K562 (cell line): Measurements from ENCODE around the gene ORC1. TPM values are rescaled to one million over a fixed set of nuclear protein-coding genes. Genes with fewer than 3 reads are reported as not detected.
A peak's percentile ranks its signal among the peaks of the same experiment; 100 is the strongest.

Source experiments
- BDP1 ChIP-seq: IDR thresholded peaks from 3 replicates; pipeline ENCODE4 v1.6.1; 2011; ENCODE audit not compliant: insufficient read length, insufficient read depth
- E2F4 ChIP-seq: sonication (generic); formaldehyde crosslinking; IDR thresholded peaks from 2 replicates; pipeline ENCODE4 v1.8.0; 2022; ENCODE audit warnings: mild to moderate bottlenecking, low read depth, missing genetic modification reagents
- HLTF ChIP-seq: fragments of 450-650 bp; IDR thresholded peaks from 2 replicates; pipeline ENCODE4 v1.6.1; 2016
- ILF3 ChIP-seq: fragments of 450-650 bp; IDR thresholded peaks from 2 replicates; pipeline ENCODE4 v1.6.1; 2018; ENCODE audit warnings: antibody characterized with exemption, mild to moderate bottlenecking, moderate library complexity, borderline replicate concordance
- KDM4B ChIP-seq, 2 experiments: fragments of 450-650 bp in 1 of 2; sonication (generic) in 1 of 2; IDR thresholded peaks; 2 replicates each; pipeline ENCODE4 v1.6.1; 2016 to 2017; ENCODE audit warnings: borderline replicate concordance in 2 of 2, antibody characterized with exemption in 1 of 2, low read depth in 1 of 2, mild to moderate bottlenecking in 1 of 2
- MBD1 ChIP-seq: fragments of 250-450 bp; sonication (Bioruptor Pico); IDR thresholded peaks from 2 replicates; pipeline ENCODE4 v1.8.0; 2022; ENCODE audit warnings: inconsistent platforms
- MEF2D ChIP-seq: conservative IDR thresholded peaks from 2 replicates; pipeline ENCODE4 v1.6.1; 2016; ENCODE audit warnings: low read depth, missing genetic modification characterization, missing compliant biosample characterization
- MIER1 ChIP-seq: fragments of 450-650 bp; IDR thresholded peaks from 2 replicates; pipeline ENCODE4 v1.6.1; 2016; ENCODE audit warnings: antibody characterized with exemption, mild to moderate bottlenecking, low read depth
- NFE2 ChIP-seq: IDR thresholded peaks from 2 replicates; pipeline ENCODE4 v1.6.1; 2014; ENCODE audit warnings: antibody characterized with exemption, low read depth
- NR0B1 ChIP-seq: fragments of 450-650 bp; IDR thresholded peaks from one replicate; pipeline ENCODE4 v1.6.1; 2018; ENCODE audit warnings: mild to moderate bottlenecking, moderate library complexity; ENCODE audit not compliant: partially characterized antibody
- NR2C1 ChIP-seq, 2 experiments: fragments of 450-650 bp; IDR thresholded peaks; 2 replicates each; pipeline ENCODE4 v1.6.1; 2017; ENCODE audit warnings: mild to moderate bottlenecking in 2 of 2, antibody characterized with exemption in 1 of 2, inconsistent platforms in 1 of 2, missing compliant biosample characterization in 1 of 2, missing genetic modification characterization in 1 of 2
- POLR2AphosphoS5 ChIP-seq: IDR thresholded peaks from 2 replicates; pipeline ENCODE4 v1.6.1; 2011; ENCODE audit warnings: mild to moderate bottlenecking, low read depth, low read length, moderate library complexity; ENCODE audit not compliant: control insufficient read depth, insufficient read depth
- PREB ChIP-seq: sonication (generic); formaldehyde crosslinking; IDR thresholded peaks from 2 replicates; pipeline ENCODE4 v1.8.1; 2023; ENCODE audit warnings: mild to moderate bottlenecking, missing genetic modification reagents
- TAF15 ChIP-seq: fragments of 200-400 bp; formaldehyde crosslinking; IDR thresholded peaks from 2 replicates; pipeline ENCODE4 v1.6.1; 2017; ENCODE audit warnings: mild to moderate bottlenecking, low read depth, low read length, moderate library complexity
- TCFL5 ChIP-seq: fragments of 250-450 bp; sonication (Bioruptor Pico); conservative IDR thresholded peaks from 2 replicates; pipeline ENCODE4 v1.6.1; 2021; ENCODE audit warnings: mild to moderate bottlenecking, moderate library complexity, matching md5 sums
- TRIM28 ChIP-seq: fragments of 450-650 bp; IDR thresholded peaks from 2 replicates; pipeline ENCODE4 v1.6.1; 2017
- ZC3H4 ChIP-seq: sonication (generic); formaldehyde crosslinking; IDR thresholded peaks from 2 replicates; pipeline ENCODE4 v1.9.0; 2021; ENCODE audit warnings: missing genetic modification reagents, borderline replicate concordance
- ZNF143 ChIP-seq: sonication (generic); formaldehyde crosslinking; IDR thresholded peaks from 2 replicates; pipeline ENCODE4 v1.9.0; 2022; ENCODE audit warnings: mild to moderate bottlenecking, missing genetic modification reagents
- polyA plus RNA-seq, 8 experiments: library from polyadenylated mRNA; depleted of rRNA in 4 of 8; stranded (reverse) in 5 of 8; unstranded in 3 of 8; fragments of >200 nt; fragmentation: Nextera tagmentation in 2 of 8; fragmentation: Illumina TruSeq in 1 of 8; extraction: Ambion mirVana in 2 of 8; extraction: Trizol in 1 of 8; gene quantifications; 2 replicates each; pipeline versions ENCODE4 v1.2.1 to v1.2.3, GENCODE V29; 2011 to 2014; ENCODE audit warnings: inconsistent platforms in 1 of 8, missing spikeins in 1 of 8
- total RNA-seq, 7 experiments: library from RNA; depleted of rRNA in 6 of 7; stranded (reverse); fragments of >200 nt in 6 of 7; fragmentation: Illumina TruSeq in 2 of 7; extraction: Trizol in 2 of 7; gene quantifications; 2 replicates each; pipeline versions ENCODE4 v1.2.1 to v1.2.3, GENCODE V29; 2011 to 2021; ENCODE audit warnings: low replicate concordance in 1 of 7
- TF ChIP-seq, protein P1 (sequence below): sonication (generic); formaldehyde crosslinking; IDR thresholded peaks from 2 replicates; pipeline ENCODE4 v1.8.0; 2022; ENCODE audit warnings: missing genetic modification reagents, mild to moderate bottlenecking, borderline replicate concordance
- TF ChIP-seq, protein P2 (sequence below): fragments of 450-650 bp; formaldehyde crosslinking; conservative IDR thresholded peaks from 2 replicates; pipeline ENCODE4 v1.4.0; 2022; ENCODE audit warnings: mild to moderate bottlenecking, missing genetic modification characterization

Gene ORC1
- total and polyA plus RNA-seq, 9 of the 15 experiments (the other 6 are each of a cell fraction or from before 2014, with no cell fraction given), result 26.4 to 91.6 (median 69.7) TPM

- TF ChIP-seq, protein P1, sequence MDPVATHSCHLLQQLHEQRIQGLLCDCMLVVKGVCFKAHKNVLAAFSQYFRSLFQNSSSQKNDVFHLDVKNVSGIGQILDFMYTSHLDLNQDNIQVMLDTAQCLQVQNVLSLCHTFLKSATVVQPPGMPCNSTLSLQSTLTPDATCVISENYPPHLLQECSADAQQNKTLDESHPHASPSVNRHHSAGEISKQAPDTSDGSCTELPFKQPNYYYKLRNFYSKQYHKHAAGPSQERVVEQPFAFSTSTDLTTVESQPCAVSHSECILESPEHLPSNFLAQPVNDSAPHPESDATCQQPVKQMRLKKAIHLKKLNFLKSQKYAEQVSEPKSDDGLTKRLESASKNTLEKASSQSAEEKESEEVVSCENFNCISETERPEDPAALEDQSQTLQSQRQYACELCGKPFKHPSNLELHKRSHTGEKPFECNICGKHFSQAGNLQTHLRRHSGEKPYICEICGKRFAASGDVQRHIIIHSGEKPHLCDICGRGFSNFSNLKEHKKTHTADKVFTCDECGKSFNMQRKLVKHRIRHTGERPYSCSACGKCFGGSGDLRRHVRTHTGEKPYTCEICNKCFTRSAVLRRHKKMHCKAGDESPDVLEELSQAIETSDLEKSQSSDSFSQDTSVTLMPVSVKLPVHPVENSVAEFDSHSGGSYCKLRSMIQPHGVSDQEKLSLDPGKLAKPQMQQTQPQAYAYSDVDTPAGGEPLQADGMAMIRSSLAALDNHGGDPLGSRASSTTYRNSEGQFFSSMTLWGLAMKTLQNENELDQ, result no peak
- no peak for TF ChIP-seq TAF15
- peak; percentile 33; the same call in 1 of the 2 replicates for TF ChIP-seq POLR2AphosphoS5
- no peak for TF ChIP-seq NR2C1 (IDR thresholded peaks at IDR 0.05)
- no peak for TF ChIP-seq NR2C1 (tag; IDR thresholded peaks at IDR 0.05)
- TF ChIP-seq BDP1, result no peak
- 0 out of 2 replicates have a peak, but pooled peaks have one; percentile 29 for TF ChIP-seq ZNF143 (CRISPR knock-in tag)
- TF ChIP-seq, protein P2, sequence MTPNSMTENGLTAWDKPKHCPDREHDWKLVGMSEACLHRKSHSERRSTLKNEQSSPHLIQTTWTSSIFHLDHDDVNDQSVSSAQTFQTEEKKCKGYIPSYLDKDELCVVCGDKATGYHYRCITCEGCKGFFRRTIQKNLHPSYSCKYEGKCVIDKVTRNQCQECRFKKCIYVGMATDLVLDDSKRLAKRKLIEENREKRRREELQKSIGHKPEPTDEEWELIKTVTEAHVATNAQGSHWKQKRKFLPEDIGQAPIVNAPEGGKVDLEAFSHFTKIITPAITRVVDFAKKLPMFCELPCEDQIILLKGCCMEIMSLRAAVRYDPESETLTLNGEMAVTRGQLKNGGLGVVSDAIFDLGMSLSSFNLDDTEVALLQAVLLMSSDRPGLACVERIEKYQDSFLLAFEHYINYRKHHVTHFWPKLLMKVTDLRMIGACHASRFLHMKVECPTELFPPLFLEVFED (CRISPR knock-in tag), result 0 out of 2 replicates have a peak, but pooled peaks have one; percentile 52
- TF ChIP-seq TCFL5 (CRISPR knock-in tag), result no peak
- no peak for TF ChIP-seq HLTF
- TF ChIP-seq PREB (CRISPR knock-in tag), result no peak
- TF ChIP-seq ILF3, result no peak
- TF ChIP-seq MBD1 (CRISPR knock-in tag), result no peak
- no peak for TF ChIP-seq ZC3H4
- no peak for TF ChIP-seq MEF2D (tag)
- no peak for TF ChIP-seq KDM4B (IDR thresholded peaks at IDR 0.05; ENCODE audit: borderline replicate concordance in 2 of 2, low read depth in 1 of 2)
- peak; percentile 56 for TF ChIP-seq NFE2
- TF ChIP-seq NR0B1, result no peak
- no peak for TF ChIP-seq MIER1
- TF ChIP-seq E2F4 (CRISPR knock-in tag), result no peak
- no peak for TF ChIP-seq TRIM28
These were observed 4.6 kb downstream of the ORC1 start (continued) for GRCh38 chr1:52399629-52400028.
